Smooth muscle cell of the brain vasculature (primary cell): ENCODE results near the gene KISS1.

Experiments
- DNase-seq: peaks from one replicate; pipeline ENCODE4 v3.0.0-alpha.2; 2012; ENCODE audit warnings: low read depth, low spot score

KISS1 gene

DNA sequence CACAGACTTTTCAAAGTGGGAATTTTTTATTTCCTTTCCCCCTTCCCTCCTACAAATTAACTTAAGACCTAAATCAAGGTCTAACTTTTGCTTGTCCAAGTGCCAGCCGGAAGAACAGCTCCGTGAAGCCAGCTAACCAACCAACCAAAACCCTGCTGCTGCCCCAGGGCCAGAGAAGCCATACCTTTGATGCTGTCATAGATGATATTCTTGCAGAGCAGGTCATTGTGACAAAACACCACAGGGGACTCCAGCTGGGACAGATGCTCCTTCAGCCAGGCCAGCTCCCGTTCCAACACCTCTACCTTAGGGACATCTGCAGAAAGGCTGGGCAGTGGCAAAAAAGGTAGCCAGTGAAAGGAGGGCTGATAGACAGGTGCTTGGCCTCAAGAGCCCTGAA lies 55.2 kb downstream of the KISS1 start:
- no peak for DNase-seq
